GM18858 (cell line): ENCODE data around the gene HACD1.
"Not testable (repeated sequence)": the region's sequence is repeated elsewhere in the genome, so short reads cannot be mapped to it uniquely, and the experiment has no call there.

Experiments
- ATAC-seq: cut with Tn5 transposase; IDR thresholded peaks from one replicate; pipeline ENCODE4 v1.9.1; 2021; ENCODE audit not compliant: unreplicated experiment

Gene HACD1

DNA sequence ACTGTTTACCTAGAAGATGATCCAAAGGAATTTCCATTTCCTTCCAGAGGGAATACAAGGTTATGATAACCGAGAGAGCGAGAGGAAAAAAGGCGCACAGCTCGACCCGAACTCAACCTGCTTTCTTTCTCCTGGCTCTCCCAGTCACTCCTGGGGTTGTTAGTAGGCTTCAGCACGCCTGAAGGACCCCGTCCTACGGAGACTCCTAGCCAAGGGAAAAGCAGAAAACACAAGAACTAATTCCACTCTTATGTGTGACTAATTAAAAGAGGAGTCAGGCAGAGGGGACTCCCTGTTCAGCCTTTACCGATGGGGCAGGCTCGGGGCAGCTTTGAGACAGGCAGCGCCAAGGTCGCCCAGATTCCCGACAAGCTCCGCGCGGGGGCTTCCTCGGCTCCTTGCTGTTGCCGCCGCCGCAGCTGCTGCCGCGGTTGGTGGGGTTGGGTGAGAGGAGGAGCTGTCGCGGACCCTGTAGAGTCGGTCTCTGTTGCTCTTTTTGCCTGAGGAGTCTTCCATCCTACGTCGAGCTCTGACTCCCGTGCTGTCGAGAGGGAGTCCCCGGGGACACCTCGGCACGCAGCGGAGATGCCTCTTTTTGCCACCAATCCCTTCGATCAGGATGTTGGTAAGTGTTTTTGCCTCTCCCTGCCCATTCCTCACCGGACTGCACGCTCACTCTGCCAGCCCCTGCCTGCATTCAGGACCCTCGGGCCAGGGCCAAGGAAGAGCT lies 26.7 kb upstream of the HACD1 start, which contains the start of gene STAM:
STAM (plus strand) TSS at position 397 of the 730 bp plus-strand sequence; CDS start at position 586, 189 bp downstream.
- ATAC-seq = peak; percentile 70

DNA sequence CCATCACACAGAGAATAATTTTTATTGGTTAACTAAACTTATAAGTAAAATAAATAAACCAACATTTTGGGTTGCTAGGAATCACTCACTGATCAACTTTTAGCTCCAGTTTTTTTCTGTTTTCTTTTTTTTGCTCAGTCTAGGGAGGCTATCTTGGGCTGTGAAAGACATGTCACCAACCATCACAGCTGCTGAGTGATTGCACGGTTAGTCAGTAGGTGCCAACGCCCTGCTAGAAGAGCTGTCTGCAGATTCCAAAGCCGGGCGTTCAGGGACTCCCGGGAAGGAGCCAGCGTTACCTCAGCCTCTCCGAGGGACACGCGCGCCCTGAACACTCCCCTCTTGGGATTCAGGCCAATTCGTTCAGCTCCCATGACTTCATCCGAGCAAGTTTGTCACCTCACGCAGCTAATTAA lies 26.2 kb upstream of the HACD1 start:
- peak; percentile 12 for ATAC-seq

DNA sequence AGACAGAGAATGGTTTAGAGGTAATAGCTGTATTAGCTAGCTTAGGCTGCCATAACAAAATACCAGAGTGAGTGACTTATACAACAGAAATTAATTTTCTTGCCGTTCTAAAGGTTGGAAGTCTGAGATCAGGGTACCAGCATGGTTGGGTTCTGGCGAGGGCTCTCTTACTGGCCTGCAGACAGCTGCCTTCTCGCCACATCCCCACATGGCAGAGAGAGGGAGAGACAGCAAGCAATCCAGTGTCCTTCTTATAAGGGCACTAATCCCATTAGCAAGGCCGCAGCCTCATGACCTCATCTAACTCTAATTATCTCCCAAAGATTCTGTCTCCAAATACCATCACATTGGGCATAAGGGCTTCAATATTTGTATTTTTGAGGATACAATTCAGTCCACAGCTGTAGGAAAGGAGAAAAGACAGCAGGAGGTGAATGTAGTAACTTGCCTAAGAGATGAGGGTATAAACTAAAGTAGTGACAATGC lies 23.2 kb upstream of the HACD1 start:
- ATAC-seq = no peak

DNA sequence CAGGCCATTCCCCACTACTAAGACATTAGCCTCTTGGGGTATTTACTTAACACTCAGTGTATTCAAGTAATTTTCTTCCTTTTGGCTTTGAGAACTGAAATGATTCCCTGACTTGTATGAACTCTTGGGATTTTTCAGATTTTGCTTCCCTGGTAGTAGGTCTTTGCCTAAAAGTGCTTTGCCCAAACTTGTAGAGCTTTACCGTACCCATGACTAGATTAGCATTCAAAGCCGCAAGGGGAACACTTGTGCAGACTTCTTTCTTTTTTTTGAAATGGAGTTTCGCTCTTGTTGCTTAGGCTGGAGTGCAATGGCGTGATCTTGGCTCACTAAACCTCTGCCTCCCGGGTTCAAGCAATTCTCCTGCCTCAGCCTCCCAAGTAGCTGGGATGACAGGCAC lies 20.7 kb upstream of the HACD1 start:
- no peak for ATAC-seq

DNA sequence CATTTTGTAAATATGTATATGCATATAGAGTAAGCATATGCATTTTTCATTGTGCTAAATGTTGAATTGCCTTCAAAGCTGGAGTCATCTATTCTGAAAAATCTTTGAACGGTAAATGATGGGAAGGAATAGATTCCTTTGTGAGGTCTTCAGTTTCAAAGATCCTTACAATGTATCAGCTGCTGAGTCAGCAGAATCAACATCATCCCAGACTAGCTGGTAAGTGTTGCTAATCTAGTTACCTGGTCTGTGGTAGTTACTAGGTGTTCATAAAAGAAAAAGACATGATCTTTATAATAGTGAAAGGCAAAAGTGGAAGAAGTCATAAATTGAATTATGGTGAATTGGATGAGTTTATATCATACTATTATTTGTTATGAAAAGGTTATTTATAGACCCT lies 16.2 kb upstream of the HACD1 start:
- no peak for ATAC-seq

DNA sequence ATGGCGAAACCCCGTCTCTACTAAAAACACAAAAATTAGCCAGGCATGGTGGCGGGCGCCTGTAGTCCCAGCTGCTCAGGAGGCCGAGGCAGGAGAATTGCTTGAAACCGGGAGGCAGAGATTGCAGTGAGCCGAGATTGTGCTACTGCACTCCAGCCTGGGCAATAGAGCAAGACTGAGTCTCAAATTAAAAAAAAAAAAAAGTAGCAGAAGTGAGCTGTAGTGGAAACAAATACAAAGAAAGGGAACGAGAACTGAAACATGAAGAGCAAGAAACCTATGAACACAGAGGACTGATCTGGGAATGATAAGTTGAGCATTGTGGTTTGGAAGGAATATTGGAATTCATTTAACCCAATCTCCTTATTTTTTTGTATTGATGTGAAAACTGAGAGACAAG lies 15.4 kb upstream of the HACD1 start:
- ATAC-seq = not testable (repeated sequence)

DNA sequence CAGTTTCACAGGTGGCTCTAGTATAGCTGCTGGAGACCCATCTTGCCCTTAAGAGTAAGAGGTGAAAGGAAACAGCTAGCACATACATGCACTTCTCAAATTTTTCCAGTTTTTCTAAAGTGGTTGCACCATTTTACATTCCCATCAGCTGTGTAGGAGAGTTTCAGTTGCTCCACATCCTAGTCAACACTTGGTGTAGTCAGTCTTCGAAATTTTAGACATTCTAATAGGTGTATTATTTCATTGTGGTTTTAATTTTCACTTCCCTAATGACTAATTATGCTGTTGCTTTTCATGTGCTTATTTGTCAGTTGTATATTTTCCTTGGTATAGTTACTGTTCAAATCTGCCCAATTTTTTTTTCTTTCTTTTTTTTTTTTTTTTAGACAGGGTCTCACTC lies 9.5 kb upstream of the HACD1 start:
- ATAC-seq = no peak

DNA sequence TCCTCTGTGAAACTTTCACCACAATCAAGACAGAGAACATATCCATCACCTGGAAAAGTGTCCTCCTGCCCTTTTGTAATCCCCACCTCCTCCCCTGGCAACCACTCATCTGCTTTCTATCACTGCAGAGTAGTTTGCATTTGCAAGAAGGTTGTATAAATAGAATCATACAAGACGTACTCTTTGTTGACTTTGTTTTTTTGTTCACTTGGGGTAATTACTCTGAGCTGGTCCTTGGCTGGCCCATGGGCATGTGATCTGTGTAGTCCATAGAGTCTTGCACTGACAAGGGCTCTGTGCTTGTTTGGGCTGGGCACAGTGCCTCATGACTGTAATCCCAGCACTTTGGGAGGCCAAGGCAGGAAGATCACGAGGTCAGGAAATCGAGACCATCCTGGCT lies 7.8 kb upstream of the HACD1 start:
- no peak for ATAC-seq

DNA sequence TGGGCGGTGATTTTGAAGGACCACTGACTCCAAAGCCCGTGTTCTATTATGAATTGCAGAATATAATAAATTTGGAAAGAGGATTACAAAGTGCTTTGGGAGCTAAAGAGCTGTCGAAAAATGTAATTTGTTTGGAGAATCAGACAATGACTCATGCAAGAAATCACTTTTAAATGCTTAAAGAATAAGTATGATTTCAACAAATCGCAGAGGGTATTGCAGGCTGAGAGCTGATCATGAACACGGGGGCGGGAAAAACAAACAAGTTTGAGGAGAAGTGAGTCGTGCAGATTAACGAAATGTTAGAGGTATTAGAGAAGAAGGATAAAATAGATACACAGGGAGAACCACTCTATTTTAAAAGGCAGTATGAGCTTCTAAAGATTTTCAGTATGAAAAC lies 4.9 kb upstream of the HACD1 start:
- ATAC-seq = no peak

DNA sequence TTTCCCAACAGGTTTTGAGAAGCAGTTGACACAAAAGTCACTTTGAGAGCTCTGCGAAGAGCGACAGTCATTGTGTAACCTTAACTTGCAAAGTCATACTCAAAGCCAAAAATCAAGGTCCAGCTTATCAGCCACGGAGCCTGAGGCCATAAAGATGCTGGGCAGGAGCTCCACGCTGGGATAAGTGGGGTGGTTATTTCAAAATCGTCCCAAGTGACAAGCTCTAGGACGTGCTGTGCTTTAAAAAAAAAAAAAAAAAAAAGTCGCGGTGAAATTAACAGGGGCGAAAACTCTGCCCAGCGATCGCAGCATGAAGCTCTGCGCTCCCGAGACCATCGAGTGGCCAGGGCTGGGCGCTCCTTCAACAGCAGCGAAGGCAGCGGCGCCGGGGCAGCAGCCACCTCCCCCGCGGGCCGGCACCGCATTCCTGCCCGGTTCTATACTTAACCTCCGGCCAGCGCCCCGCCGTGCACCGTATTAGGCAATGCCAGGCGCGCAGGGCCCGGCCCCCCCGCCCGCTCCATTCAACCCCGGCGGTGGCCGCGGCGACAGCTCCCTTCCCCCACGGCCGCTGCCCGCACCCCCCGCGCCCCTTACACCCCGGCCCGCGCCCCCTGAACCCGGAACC lies 657 bp downstream of the HACD1 start:
- ATAC-seq = peak; percentile 18

DNA sequence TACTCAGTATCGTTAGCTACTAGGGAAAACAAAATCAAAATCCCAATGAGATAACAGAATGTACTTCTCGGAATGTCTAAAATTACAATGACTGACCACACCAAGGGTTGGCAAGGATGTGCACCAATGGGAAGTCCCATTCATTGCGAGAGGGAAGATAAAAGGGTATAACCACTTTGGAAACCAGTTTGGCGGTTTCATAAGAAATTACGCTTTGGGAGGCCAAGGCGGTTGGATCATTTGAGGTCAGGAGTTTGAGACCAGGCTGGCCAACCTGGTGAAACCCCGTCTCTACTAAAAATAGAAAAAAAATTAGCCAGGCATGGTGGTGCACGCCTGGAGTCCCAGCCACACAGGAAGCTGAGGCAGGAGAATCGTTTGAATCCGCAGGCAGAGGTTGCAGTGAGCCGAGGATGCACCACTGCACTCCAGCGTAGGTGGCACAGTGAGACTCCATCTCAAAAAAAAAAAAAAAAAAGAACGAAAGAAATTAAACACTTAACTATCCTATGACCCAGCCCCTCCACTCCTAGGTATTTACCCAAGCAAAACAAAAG lies 7.6 kb downstream of the HACD1 start:
- ATAC-seq = no peak

DNA sequence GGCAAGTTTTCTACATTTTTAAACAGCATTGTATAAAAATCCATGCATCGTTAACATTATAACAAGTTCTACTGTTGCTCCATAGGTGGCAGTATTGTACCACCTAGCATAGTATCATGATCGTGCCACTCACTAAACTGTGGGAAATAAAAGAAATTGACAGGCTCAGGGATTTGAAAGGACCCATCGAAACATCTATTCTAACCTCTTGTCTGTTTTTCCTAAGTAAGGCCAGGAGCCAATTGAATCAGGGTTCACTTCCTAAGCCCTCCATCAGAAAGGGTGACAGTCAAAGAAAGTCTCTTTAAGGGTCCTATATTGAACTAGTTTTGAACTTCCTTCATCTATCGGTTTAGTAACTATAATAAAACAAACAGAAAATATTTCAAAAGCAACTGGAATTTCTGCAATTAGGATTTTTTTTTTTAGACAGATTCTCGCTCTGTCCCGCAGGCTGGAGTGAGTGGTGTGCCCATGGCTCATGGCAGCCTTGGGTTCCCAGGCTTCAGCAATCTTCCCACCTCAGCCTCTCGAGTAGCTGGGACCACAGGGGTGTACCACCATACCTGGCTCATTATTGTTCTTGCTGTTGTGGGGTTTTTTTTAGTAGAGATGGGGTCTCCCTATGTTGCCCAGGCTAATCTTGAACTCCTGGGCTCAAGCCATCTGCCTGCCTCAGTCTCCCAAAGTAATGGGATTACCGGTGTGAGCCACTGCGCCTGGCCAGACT lies 9.4 kb downstream of the HACD1 start:
- ATAC-seq = peak; percentile 83

DNA sequence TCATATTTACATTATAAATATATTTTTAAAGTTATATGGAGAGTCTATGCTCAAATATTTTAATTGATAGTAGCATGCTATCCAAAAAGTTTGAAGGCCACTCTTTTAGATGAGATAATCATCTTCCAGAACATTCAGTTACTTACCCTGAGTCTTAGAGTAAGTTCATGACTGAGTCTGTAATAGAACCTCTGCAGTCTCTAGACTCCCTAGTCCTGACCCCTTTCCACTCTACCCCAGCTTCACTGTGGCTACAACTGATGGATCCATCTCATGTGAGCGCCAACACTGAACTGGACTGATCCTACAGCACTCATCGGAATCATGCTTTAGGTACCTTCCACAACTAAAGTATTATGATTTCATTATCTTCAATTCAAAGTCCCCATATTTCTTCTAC lies 10.1 kb downstream of the HACD1 start:
- no peak for ATAC-seq

DNA sequence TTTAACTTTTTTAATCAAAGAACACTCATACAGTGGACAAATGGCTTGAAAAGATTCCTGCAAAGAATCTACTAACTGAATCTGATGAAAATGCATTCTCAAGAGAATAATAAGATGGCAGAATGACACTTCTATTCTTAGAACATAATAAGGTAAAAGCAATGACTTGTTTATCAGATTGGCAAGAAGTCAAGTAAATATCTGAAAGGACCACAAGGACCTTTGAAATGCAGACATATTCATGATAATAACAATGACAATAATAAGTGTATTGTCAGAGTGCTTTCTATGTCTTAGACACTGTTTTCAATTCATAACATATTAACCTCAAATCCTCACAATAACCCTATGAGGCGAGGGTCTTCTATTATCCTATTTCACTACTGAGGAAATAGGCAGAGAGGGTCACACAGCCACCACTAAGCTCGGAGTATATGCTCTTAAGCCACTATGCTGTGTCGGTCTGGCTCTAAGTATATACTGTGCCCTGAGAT lies 10.6 kb downstream of the HACD1 start:
- no peak for ATAC-seq

DNA sequence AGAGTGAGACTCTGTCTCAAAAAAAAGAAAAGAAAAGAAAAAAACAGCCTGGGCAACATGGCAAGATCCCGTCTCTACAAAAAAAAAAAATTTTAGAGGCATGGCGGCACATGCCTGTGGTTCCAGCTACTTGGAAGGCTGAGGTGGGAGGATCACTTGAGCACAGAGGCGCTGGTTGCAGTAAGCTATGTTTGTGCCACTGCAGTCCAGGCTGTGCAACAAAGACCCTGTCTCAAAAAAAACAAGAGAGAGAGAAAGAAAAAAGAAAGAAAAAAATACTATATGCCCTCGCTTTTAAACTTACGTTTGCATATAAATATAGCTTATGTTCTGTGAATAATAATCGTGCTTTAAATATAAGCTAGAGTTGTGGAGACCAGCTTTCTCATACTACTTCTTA lies 11.2 kb downstream of the HACD1 start:
- no peak for ATAC-seq

DNA sequence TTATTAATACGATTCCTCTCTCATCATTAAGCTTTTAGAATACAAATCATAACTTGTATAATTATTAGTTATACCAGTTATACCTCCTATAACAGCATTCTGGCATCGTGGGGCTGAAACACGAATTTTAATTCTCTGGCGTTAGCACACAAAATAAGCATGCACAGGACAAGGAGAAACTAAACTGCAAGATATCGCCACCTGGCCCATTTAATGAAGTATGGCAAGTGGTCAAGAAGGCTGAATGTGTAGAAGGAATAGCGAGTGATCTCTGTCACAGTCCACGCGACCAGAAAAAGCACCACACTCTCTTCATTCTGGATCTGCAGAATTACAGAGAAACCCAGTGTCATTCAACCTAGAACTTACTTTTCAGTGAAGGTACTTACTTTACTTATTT lies 18.1 kb downstream of the HACD1 start:
- no peak for ATAC-seq

DNA sequence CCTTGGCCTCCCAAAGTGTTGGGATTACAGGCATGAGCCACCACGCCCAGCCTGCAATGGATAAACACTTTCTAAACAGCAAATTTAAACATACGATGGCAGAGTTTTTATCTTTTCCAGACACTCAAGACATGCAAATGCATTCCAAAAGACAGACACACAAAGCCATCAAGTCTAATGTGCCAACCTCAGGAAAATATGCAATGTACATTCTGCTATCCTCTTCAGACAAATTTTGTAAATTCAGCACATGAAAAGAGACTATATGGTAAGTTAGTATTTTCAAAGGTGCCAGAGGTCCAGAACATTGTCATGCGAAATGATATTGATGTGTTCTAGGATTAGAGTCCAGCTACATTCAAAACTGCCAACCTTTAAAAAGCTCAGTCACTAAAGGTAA lies 19.8 kb downstream of the HACD1 start:
- ATAC-seq = no peak

DNA sequence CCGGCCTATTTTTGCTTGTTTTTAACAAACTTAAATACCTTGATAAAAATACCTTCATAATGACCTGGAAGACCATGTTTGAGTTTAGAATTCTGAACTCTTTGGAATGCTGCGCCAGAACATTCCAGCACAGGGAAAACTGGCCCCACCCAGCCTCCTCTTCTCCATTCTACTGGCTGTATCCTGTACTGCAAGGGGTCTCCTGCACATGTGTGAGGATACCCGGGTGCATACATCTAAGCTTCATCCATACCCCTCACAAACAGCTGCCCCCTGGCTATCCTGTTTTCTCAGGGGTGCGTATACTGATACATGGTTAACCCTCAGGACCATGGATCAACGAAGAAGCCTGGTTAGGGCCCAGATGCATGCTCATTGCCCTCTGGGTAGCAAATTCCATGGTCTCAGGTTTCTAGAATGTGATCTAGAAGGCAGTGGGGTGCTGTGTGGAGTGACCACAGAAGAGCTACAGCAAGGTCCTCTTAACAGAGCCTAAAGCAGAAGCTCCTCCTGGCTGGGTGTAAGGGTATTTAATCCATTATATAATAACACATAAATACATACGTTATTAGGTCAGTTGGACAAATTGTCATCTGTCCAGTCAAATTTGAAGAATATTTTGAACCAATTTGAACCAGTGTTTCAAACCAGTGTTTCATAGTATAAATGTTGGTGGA lies 26.1 kb downstream of the HACD1 start:
- ATAC-seq = no peak

DNA sequence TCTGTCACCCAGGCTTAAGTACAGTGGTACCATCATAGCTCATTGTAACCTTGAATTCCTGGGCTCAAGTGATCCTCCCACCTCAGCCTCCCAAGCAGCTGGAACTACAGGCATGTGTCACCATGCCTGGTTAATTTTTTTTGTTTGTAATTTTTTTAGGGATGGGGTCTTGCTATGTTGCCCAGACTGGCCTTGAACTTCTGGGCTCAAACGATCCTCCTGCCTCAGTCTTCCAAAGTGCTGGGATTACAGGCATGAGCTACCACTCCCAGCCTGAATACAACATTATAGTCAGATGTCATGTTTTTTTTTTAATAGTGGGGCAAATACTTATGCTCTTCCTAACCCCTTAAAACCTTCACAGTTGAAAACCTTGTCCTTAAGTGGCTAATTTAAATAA lies 27.9 kb downstream of the HACD1 start:
- not testable (repeated sequence) for ATAC-seq

DNA sequence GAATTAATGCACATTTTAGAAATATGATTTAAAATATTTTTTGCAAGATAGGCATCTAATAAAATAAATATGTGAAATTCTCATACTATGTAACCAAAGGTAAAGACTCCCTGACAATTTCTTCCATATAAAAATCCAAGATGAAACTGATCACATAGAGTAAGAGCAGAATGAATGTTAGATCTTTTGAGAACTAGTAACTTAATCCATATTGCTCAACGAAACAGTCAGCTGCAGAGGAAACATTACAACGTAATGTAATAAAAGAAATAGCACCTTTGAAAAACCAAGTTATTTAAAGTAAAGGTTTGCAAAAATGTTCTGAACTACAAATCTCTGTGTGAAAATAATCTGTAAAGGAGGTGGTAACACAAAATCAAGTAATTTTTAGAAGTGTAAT lies 28.8 kb downstream of the HACD1 start:
- ATAC-seq = no peak

DNA sequence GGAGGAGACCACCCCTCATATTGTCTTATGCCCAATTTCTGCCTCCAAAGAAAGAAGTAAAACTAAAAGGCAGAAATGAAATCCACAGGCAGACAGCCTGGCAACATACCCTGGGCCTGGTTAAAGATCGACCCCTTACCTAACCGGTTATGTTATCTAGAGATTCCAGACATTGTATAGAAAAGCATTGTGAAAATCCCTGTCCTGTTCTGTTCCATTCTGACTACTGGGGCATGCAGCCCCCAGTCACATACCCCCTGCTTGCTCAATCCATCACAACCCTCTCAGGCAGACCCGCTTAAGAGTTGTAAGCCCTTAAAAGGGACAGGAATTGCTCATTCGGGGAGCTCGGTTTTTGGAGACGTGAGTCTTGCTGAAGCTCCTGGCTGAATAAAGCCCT lies 29.9 kb downstream of the HACD1 start:
- ATAC-seq = not testable (repeated sequence)
